HL-60/S4 treated with phorbol 12-myristate 13-acetate at 8.2 ng/mL for 4 days and 3 days (cell line): ENCODE data around the gene ZNF543.
"Not testable (repeated sequence)": the region's sequence is repeated elsewhere in the genome, so short reads cannot be mapped to it uniquely, and the experiment has no call there.

ENCODE experiments used
- in situ Hi-C: fragments of 300-500 bp; cut with MboI; formaldehyde crosslinking; loops from 2 replicates; pipeline ENCODE4 v1.15.0; 2022; ENCODE audit warnings: low sequenced_read_pairs

ZNF543 gene

DNA sequence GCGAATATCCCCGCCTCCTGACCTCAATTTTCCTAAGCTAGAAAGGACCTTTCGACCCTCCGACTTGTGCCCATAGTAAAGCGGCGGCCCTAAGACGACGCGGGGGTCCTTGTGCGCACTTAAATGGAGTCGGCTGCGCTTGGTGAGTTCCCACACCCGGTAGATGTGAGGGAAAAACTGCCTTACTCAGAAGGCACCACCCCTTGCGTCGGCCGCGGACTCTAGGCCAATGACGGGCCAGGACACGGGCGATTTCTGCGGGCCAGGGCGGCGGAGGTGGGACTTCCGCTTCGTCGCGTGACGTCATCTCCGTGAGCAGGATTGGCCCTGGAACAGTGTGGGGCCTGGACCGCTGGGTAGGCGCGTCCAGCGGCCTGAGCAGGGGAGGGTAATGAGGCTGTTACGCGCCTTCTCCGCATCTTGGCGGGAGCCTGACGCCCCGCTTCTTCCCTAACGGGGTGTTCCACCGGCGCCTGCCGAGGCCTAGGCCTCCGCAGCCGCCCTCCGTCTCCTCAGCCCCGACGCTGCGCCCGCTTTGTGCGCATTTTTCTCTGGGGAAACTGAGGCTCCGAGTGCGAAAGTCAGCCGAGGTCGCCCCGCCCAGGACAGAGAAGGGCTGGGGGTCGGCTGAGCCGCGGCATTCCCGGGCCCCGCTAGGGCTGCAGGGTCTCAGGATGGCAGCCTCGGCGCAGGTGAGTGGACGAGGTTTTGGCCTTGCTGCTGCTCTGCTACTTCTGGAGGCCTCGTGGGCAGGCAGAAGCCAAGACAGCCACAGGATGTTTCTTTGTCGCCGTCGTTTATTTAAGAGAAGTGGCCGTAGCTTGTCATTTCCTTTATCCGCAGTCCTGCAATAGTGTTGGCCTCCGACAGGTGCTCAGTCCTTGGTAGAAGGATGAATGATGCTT is at the start of gene ZNF543:
Gene ZNF543, plus strand, starts transcription at position 293 of the 905 bp plus-strand sequence. Its CDS starts 382 bp downstream, at position 675.
- in situ Hi-C loops, result no loop called here

DNA sequence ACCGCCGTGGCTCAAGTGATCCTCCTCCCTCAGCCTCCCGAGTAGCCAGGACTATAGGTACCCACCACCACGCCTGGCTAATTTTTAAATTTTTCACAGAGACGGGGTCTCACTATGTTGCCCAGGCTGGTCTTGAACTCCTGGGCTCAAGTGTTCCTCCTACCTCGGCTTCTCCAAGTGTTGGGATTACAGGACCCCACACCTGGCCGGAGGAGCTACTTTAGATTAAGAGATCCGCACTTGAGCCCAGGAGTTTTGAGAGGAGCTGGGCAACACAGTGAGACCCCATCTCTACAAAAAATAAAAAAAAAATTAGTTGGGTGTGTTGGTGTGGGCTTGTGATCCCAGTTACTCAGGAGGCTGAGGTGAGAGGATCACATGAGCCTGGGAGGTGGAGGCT is 49.0 kb upstream of the ZNF543 start:
- in situ Hi-C loops, result no loop called here

DNA sequence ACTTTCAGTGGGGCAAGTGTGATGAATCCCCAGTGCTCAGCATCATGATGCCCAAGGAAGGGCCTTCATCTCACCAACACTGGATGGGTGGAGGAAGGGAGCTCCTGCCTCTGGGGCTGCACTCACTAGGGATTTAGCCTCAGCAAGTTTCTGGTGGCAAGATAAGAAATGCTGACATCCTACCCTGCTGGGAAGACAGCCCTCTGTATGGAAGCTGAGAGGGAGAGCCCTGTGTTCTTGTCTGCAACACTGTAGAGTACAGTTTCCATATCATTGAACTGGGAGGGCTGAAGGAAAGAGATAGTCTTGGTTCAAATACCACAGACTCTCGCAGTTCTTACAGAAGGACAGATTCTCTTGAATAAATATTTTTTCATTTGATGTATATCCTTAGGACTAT is 47.3 kb upstream of the ZNF543 start:
- in situ Hi-C loops, result no loop called here

DNA sequence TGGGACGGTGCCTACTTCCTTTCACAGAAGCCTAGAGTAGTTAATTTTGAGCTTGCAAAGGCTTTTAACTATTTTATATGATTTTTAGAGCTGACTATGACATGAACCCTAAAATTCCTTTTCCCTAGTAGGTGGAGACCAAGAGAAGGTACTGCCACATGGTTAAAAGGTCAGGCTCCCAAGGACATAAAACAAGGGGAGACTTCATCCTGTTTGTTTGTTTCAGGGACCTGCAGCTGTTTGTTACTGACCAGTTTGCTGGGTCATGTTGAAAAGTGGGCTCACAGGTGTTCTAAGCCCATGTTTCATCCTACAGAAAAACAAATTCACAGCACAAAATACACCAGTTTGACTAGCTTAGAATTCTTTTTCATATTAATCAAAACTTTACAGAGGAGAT is 43.8 kb upstream of the ZNF543 start:
- in situ Hi-C loops, result no loop called here

DNA sequence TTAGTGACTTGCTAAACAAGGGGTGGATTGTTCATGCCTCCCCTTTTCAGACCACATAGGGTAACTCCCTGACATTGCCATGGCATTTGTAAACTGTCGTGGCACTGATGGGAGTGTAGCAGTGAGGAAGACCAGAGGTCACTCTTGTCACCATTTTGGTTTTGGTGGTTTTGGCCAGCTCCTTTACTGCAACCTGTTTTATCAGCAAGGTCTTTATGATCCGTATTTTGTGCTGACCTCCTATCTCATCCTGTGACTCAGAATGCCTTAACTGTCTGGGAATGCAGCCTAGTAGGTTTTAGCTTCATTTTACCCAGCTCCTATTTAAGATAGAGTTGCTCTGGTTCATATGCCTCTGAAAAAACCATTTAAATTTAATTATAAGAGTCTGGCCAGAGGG is 41.8 kb upstream of the ZNF543 start:
- in situ Hi-C loops, result not testable (repeated sequence)

DNA sequence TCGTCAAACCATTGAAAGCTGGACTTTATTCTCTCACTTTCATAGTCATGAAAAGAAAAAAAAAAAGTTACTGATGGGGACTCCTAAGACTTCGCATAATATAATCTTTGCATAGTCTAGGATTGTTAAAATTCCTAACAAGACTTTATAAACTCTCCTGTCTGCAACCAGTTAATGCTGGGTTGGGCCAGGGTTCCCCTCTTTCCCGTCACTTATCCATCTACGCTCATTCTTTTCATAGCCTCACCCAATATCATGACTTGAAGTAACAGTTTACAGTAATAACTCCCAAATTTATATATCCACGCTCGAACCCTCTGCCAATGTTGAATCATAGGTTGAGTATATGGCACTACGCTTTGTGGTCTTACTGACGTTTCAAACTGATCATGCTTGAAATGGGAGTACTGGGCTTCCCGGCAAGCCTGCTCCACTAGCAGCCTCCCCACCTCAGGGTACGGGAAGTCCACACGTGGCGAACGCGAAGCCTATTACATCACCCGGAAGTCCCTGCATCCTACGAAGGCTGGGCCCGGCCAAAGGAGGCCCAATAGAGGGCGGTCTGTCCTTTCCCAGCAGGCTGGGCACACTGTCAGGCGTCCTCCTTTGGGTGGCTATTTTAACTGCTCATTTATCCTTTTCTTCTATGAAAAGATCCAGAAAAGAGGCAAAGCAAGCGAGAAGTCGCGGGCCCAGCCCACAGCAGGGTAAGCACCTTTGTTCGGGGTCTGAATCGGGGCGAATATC is 40.7 kb upstream of the ZNF543 start:
- in situ Hi-C loops, result no loop called here

DNA sequence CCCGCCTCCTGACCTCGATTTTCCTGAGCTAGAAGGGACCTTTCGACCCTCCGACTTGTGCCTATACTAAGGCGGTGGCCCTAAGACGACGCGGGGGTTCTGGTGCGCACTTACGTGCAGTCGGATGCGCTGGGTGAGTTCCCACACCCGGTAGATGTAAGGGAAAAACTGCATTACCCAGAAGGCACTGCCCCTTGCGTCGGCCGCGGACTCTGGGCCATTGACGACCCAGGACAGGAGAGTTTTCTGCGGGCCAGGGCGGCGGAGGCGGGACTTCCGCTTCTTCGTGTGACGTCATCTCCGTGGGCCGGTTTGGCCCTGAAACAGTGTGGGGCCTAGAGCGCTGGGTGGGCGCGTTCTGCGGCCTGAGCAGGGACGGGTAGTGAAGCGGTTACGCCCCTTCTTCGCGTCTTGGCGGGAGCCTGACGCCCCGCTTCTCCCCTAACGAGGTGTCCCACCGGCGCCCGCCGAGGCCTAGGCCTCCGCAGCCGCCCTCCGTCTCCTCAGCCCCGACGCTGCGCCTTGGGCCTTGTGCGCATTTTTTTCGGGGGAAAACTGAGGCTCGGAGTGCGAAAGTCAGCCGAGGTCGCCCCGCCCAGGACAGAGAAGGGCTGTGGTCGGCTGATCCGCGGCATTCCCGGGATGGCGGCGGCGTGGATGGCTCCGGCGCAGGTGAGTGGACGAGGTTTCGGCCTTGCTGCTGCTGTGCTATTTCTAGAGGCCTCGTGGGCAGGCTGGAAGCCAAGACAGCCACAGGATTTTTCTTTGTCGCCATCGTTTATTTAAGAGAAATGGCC is 39.9 kb upstream of the ZNF543 start, which contains the start of gene ZNF460:
Gene ZNF460, plus strand, starts transcription at position 321 of the 797 bp plus-strand sequence. Its CDS starts 322 bp downstream, at position 643.
- in situ Hi-C loops, result no loop called here

DNA sequence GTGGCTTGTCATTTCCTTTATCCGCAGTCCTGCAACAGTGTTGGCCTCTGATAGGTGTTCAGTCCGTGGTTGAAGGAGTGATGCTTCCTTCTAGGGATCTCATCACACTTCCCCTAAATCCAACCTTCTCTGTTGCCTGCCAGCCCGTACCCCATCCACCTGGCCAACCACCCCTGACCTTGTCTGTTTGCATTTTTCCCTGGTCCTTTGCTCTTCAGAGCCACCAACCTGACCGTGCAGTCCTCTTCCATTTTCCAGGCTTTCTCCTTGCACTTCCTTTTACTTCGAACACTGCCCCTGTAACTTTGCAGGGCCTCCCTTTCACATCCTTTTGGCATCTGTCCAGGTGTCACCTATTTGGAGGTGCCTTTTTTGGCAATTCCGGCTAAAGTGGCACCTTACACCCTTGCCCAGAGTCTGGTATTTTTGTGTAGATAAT is 39.3 kb upstream of the ZNF543 start:
- in situ Hi-C loops, result no loop called here

DNA sequence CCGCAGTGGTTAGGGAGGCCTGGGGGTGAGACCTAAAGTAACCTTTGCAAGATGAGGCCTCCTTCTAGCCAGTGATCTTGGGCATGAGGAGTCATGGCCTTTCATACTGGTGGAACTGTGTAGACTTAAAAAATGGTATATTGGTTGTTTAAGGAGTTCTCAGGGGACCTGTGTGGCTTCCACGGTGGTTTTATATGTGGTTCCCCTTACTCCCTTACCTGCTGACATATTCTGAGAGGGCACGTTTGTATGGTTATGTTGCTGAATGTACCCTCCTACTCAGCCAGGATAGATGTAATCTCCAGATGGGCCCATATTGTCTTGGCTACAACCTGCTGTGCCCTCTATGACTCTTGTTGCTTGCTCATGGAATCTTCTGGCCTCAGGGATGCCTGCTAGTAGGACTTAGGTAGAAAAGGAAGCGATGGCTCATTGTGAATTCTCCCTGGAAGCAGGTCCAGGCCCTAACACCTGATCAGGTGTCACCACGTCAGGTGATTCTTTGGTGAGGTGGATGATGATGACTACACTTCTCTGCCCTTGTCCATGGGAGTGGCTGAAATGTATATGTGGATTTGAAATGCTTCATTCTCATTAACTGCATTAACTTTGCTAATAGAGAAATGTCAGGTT is 38.1 kb upstream of the ZNF543 start:
- in situ Hi-C loops, result no loop called here

DNA sequence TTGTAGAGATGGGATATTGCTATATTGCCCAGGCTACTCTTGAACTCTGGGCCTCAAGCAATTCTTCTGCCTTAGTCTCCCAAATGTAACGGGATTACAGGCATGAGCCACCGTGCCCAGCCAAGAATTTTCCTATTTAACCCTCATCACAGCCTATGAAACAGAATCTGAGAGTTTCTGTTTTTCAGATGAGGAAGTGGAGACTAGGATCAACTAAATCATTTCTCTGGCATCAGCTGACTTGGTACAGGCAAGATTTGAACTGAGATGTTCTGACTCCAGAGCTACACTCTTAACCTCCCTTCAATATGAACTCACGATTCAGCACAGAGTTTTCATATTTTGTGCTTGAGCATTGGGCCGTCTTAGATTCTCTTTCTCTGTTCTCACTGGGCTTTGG is 31.9 kb upstream of the ZNF543 start:
- in situ Hi-C loops, result no loop called here

DNA sequence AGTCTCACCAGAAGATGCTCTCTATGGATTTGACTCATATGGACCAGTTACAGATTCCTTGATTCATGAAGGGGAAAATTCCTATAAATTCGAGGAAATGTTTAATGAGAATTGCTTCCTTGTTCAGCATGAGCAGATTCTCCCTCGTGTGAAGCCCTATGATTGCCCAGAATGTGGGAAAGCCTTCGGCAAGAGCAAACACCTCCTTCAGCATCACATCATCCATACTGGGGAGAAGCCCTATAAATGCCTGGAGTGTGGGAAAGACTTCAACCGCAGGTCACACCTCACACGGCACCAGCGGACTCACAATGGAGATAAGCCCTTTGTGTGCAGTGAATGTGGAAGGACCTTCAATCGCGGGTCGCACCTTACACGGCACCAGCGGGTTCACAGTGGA is 29.3 kb upstream of the ZNF543 start:
- in situ Hi-C loops, result no loop called here

DNA sequence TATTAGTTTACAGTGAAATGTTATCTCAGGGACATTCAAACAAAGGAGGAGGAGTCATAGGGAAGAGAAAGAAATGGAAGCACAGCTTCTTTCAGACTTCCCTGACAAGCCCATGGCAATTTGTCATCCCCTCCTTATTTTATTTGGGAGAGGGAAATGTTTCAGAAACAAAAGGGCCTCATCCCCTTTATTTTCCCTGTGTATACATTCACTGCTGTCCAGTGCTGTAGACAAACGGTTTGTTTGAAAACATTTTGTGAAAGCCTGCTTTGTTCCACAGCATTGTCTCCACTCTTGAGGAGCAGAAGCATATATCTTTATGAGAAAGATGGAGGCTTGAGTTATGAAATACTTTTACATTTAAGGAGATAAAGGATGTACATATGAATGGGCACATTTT is 27.7 kb upstream of the ZNF543 start:
- in situ Hi-C loops, result no loop called here

DNA sequence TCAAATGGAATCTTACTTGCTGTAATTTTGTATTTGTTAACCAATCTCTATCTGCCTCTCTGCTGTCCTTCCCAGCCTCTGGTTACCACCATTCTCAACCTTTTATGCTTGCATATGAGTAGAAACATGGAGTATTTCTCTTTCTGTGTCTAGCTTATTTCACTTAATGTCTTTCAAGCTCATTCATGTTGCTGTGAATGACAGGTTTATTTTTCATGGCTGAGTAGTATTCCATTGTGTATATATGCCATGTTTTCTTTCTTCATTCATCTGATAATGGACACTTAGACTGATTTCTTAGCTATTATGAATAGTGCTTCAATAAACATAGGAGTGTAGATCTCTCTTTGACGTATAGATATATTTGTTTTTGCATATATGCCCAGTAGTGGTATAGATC is 26.6 kb upstream of the ZNF543 start:
- in situ Hi-C loops, result no loop called here

DNA sequence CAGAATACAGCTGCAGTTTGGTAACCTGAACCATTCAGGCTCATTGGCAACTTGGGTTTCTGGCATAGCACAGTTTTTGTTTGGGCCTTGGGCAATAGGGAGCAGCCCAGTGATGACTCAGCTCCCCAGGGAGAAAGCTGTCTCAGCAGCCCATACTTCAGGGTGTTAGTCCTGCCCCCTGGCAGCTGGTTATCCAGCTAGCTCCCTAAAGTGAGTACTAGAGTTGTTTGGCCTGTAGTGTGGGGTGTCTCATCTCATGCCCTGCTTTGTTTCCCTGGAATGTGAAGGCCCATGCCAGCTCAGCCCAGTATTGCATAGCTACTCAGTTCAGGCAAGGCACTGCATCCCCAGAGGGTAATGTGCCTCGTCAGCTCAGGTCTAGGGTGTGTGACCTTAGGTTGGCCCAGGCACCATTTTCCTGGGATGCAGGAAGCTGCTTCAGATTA is 18.2 kb upstream of the ZNF543 start:
- in situ Hi-C loops, result no loop called here

DNA sequence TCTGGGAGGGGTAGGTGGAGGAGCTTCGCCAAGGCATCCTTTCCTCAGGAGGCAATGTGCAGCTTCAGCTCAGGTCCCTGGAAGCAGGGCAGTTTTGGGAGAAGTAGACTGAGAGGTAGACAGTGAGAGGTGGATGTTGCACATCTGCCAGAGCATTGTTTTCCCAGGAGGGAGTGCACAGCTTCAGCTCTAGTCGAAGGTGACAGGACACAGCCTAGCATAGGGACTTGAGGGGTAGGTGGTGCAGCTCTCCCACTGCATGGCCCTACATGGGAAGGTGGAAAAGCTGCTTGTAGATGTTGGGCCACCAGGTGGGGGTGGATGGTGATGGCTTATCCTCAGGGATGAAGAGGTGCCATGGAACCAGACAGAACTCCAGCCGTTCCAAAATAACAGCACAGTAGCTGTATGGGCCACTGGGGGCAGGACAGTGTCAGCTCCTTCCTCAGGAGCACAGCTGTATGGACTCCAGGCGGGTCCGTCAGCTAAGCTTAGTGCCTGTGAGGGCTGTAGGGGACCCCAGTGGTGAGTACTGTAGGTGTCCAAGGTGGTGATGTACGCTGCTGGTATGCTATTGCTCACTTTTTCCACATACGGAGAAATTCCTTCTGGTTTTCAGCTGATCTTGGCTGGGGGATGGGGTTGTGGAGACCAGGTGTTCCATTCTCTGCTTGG is 17.4 kb upstream of the ZNF543 start:
- in situ Hi-C loops, result no loop called here

DNA sequence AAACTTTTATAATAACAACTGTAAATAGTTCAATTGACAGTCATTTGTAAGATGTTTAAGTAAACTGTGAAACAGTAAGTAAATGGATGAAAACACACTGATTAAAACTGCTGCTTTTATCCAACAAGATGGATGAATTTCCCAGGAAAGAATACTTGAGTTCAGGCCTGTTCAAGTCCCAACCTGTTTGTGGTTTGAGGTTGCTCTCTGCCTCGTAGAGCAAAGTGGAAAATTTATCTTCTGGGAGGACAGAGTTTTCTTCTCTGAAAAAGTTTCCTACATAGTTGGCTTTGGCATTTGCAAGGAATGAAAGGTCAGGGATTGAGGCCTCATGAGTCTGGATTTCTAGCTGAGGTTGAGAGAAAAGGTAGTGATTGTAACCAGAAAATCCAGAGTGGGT is 15.2 kb upstream of the ZNF543 start:
- in situ Hi-C loops, result no loop called here

DNA sequence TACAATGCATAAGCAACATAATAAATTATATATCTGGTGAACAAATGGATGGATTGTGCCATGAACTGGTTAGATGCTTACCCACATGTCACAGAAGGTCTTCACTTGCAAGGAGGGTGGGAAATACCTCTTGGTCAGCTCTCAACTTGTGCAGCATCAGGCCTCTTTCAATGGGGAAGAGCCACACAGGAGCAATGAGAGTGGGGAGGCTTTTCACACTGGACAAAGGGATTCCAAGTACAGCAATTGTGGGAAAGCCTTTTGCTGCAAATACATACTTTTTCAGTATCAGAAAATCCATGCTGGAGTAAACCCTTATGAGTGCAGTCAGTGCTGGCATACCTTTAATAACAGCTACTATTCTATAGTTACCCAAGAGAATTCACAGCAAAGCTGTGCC is 11.8 kb upstream of the ZNF543 start:
- in situ Hi-C loops, result no loop called here

DNA sequence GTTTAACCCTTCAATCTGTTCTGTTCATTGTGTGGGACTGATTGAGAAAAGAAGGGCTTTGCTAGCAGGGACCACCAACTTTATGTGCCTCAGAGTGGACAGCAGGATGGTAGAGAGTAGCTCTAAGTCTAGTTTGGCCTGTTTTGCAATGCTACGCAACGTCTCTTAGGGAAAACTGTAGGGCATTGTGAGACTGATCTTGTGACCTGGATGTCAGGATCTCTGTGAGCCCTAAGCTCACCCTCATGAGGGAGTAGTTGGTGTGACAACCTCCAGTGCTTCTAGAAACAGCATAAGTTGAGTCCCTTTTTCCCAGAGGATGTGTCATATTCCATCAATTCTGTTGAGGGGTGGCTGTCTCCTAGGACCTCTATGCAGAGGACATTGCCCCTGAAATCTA is 9.5 kb upstream of the ZNF543 start:
- in situ Hi-C loops, result no loop called here

DNA sequence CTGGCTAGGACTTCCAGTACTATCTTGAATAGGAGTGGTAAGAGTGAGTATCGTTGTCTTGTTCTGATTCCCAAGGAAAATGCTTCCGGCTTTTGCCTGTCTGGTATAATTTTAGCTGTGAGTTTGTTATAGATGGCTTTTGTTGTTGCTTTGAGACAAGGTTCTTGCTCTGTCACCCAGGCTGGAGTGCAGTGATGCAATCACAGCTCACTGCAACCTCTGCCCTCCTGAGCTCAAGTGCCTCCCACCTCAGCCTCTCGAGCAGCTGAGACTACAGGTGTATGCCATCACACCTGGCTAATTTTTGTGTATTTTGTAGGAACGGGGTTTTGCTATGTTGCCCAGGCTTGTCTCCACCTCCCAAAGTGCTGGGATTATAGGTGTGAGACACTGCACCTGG is 6.1 kb upstream of the ZNF543 start:
- in situ Hi-C loops, result no loop called here

DNA sequence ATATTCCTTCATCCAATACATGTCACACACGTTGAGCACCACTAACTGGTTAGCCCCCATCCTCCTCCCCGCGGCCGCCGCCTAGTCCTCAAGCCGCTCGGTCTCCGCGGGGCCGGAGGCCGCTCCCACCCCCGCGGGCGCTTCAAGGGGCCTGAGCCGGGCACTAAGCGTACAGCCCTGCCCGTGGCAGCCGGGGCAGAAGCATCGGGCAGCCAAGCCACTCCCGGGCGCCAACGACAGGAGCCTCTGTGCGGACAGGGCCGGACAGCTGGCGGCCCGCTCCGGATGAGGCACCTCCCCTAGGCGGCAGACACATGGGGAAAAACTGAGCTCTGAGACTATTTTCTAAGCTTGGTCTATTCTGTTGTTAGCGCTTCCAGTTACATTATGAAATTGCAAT is 2.8 kb upstream of the ZNF543 start:
- in situ Hi-C loops, result no loop called here
